A673 (cell line): ENCODE measurements around the gene HOXC13.

Source experiments
- CTCF ChIP-seq: fragments of 300-800, 200-600 bp; sonication (generic); conservative IDR thresholded peaks from 2 replicates; pipeline ENCODE4 v1.5.1; 2017; ENCODE audit warnings: low read depth, mild to moderate bottlenecking, antibody characterized with exemption, low read length, moderate library complexity, mixed read lengths
- EZH2 ChIP-seq: fragments of 200-600 bp; sonication (generic); IDR thresholded peaks from 2 replicates; pipeline ENCODE4 v1.6.1; 2017; ENCODE audit warnings: borderline replicate concordance, low read depth, mild to moderate bottlenecking, mixed read lengths, antibody characterized with exemption, low read length; ENCODE audit not compliant: poor library complexity, severe bottlenecking

GRCh38 chr12:53948650-53949593 lies 10.3 kb downstream of the HOXC13 start:
- TF ChIP-seq CTCF, result no peak
- no peak for TF ChIP-seq EZH2
